Measurements from ENCODE around the gene SLC2A13. TPM values are rescaled to one million over a fixed set of nuclear protein-coding genes. Genes with fewer than 3 reads are reported as not detected.
"Not testable (repeated sequence)": the region's sequence is repeated elsewhere in the genome, so short reads cannot be mapped to it uniquely, and the experiment has no call there.

Gene SLC2A13
- polyA plus RNA-seq, 4 donors, result 1.1 to 28.5 (median 3.0) TPM

GRCh38 chr12:39814626-39815025, 291.3 kb downstream of the SLC2A13 start:
- DNase-seq (no peak), FAIRE-seq (no peak)
- no peaks in the 10 kb centered on the region for H3K27me3 ChIP-seq (ENCODE audit: control insufficient read depth in 3 of 3, insufficient read depth in 3 of 3, low read length in 3 of 3)
- no peaks in the 10 kb centered on the region for H3K36me3 ChIP-seq (ENCODE audit: control insufficient read depth in 3 of 3, insufficient read depth in 2 of 3, low read depth in 1 of 3, low read length in 3 of 3)
- peaks cover 0 to 5% of the 10 kb centered on the region in 2 donors for H3K9me3 ChIP-seq (ENCODE audit: control insufficient read depth in 2 of 2, insufficient read depth in 1 of 2, low read depth in 1 of 2, low read length in 1 of 2)
- H3K4me3 ChIP-seq (ENCODE audit: low read depth in 1 of 3, low read length in 3 of 3), result no peak overlapping the region
- H3K27ac ChIP-seq (ENCODE audit: low read depth in 1 of 3, low read length in 2 of 3), result no peak overlapping the region
- H3K4me1 ChIP-seq (ENCODE audit: control insufficient read depth in 3 of 3, insufficient read depth in 2 of 3, low read depth in 1 of 3, low read length in 2 of 3), result no peaks in the 10 kb centered on the region
- WGBS, 3 donors, result 47 to 92% (median 75%) methylated on average over 2 of the region's 2 CpGs

DNA sequence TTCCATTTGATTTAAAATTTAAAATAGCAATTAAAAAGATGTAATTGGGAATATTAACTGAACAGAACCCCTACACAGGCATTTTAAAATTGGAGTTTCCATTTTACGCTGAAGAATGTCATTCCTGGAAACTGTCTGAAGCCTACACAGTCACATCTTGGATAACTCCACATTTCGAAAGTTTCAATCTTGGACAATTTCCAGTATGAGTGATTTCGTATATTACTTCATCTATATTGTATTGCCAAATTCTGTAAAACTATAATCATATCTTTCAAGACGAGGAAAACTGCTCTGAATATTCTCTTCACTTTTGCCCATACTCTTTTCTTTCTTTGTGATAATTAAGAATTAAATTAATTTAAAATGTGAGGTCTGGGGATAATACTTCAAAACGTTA, 292.1 kb downstream of the SLC2A13 start:
- H3K36me3 ChIP-seq (ENCODE audit: control insufficient read depth in 3 of 3, insufficient read depth in 2 of 3, low read depth in 1 of 3, low read length in 3 of 3), result no peaks in the 10 kb centered on the region
- no peak overlapping the region for H3K27ac ChIP-seq (ENCODE audit: low read depth in 1 of 3, low read length in 2 of 3)
- no peak for DNase-seq
- no peaks in the 10 kb centered on the region for H3K4me1 ChIP-seq (ENCODE audit: control insufficient read depth in 3 of 3, insufficient read depth in 2 of 3, low read depth in 1 of 3, low read length in 2 of 3)
- no peak for FAIRE-seq
- no peaks in the 10 kb centered on the region for H3K27me3 ChIP-seq (ENCODE audit: control insufficient read depth in 3 of 3, insufficient read depth in 3 of 3, low read length in 3 of 3)
- peaks cover 0 to 5% of the 10 kb centered on the region in 2 donors for H3K9me3 ChIP-seq (ENCODE audit: control insufficient read depth in 2 of 2, insufficient read depth in 1 of 2, low read depth in 1 of 2, low read length in 1 of 2)
- no peak overlapping the region for H3K4me3 ChIP-seq (ENCODE audit: low read depth in 1 of 3, low read length in 3 of 3)
- 76 to 90% (median 83%) methylated on average over 5 of the region's 5 CpGs for WGBS, 3 donors

DNA sequence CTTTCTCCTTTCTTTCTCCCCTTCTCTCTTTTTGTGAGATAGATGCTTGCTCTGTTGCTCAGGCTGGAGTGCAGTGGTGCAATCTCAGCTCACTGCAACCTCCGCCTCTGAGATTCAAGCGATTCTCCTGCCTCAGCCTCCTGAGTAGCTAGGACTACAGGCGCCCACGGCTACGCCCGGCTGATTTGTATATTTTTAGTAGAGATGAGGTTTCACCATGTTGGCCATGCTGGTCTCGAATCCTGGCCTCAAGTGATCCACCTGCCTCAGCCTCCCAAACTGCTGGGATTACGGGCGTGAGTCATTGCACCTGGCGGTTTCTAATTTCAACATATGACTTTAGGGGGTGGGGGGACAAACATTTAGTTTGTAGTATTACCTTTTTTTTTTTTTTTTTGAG, 293.4 kb downstream of the SLC2A13 start:
- H3K4me3 ChIP-seq (ENCODE audit: low read depth in 1 of 3, low read length in 3 of 3); H3K27me3 ChIP-seq (ENCODE audit: control insufficient read depth in 3 of 3, insufficient read depth in 3 of 3, low read length in 3 of 3); H3K27ac ChIP-seq (ENCODE audit: low read depth in 1 of 3, low read length in 2 of 3); FAIRE-seq; H3K9me3 ChIP-seq (ENCODE audit: control insufficient read depth in 2 of 2, insufficient read depth in 1 of 2, low read depth in 1 of 2, low read length in 1 of 2); DNase-seq; H3K4me1 ChIP-seq (ENCODE audit: control insufficient read depth in 3 of 3, insufficient read depth in 2 of 3, low read depth in 1 of 3, low read length in 2 of 3); H3K36me3 ChIP-seq (ENCODE audit: control insufficient read depth in 3 of 3, insufficient read depth in 2 of 3, low read depth in 1 of 3, low read length in 3 of 3): not testable (repeated sequence)
- 96 to 97% (median 96%) methylated on average over 10 of the region's 10 CpGs for WGBS, 3 donors

- 89 to 95% (median 90%) methylated on average over 5 of the region's 5 CpGs for WGBS, 3 donors
- FAIRE-seq, result no peak
- no peak overlapping the region for H3K27ac ChIP-seq (ENCODE audit: low read depth in 1 of 3, low read length in 2 of 3)
- peaks cover 0 to 3% (median 1%) of the 10 kb centered on the region in 3 donors for H3K36me3 ChIP-seq (ENCODE audit: control insufficient read depth in 3 of 3, insufficient read depth in 2 of 3, low read depth in 1 of 3, low read length in 3 of 3)
- H3K27me3 ChIP-seq (ENCODE audit: control insufficient read depth in 3 of 3, insufficient read depth in 3 of 3, low read length in 3 of 3), result no peaks in the 10 kb centered on the region
- no peak for DNase-seq
- H3K9me3 ChIP-seq (ENCODE audit: control insufficient read depth in 2 of 2, insufficient read depth in 1 of 2, low read depth in 1 of 2, low read length in 1 of 2), result peaks cover 0 to 4% of the 10 kb centered on the region in 2 donors
- H3K4me3 ChIP-seq (ENCODE audit: low read depth in 1 of 3, low read length in 3 of 3), result no peak overlapping the region
- no peaks in the 10 kb centered on the region for H3K4me1 ChIP-seq (ENCODE audit: control insufficient read depth in 3 of 3, insufficient read depth in 2 of 3, low read depth in 1 of 3, low read length in 2 of 3)
These were observed 298.8 kb downstream of the SLC2A13 start for GRCh38 chr12:39807043-39807442.

DNA sequence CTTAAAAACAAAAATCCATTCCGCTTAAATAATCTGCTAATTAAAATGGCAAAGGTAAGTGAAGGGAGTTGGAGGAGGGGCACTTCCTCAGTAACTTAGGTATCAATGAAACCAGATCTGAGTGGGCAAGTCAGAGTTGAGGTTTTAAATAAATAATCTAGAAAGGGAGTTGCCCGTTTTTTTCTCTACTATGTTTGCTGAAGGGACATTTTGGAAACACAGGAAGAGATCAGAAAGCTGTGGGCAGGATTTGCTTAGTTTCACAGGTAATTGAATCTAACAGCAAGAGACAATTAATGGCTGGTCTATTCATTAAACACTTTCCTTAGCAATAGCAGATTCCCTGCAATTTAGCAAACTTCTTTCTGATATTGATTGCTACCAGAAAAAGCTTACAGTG, 300.2 kb downstream of the SLC2A13 start:
- Histone ChIP-seq H3K27me3 (ENCODE audit: control insufficient read depth in 3 of 3, insufficient read depth in 3 of 3, low read length in 3 of 3) (no peaks in the 10 kb centered on the region), H3K27ac (ENCODE audit: low read depth in 1 of 3, low read length in 2 of 3) (no peak overlapping the region), H3K4me1 (ENCODE audit: control insufficient read depth in 3 of 3, insufficient read depth in 2 of 3, low read depth in 1 of 3, low read length in 2 of 3) (no peaks in the 10 kb centered on the region), H3K9me3 (ENCODE audit: control insufficient read depth in 2 of 2, insufficient read depth in 1 of 2, low read depth in 1 of 2, low read length in 1 of 2) (peaks cover 0 to 2% of the 10 kb centered on the region in 2 donors), H3K36me3 (ENCODE audit: control insufficient read depth in 3 of 3, insufficient read depth in 2 of 3, low read depth in 1 of 3, low read length in 3 of 3) (peaks cover 0 to 3% (median 1%) of the 10 kb centered on the region in 3 donors), H3K4me3 (ENCODE audit: low read depth in 1 of 3, low read length in 3 of 3) (no peak overlapping the region)
- 69 to 76% (median 75%) methylated on average over 2 of the region's 2 CpGs for WGBS, 3 donors
- FAIRE-seq, result no peak
- DNase-seq, result no peak

DNA sequence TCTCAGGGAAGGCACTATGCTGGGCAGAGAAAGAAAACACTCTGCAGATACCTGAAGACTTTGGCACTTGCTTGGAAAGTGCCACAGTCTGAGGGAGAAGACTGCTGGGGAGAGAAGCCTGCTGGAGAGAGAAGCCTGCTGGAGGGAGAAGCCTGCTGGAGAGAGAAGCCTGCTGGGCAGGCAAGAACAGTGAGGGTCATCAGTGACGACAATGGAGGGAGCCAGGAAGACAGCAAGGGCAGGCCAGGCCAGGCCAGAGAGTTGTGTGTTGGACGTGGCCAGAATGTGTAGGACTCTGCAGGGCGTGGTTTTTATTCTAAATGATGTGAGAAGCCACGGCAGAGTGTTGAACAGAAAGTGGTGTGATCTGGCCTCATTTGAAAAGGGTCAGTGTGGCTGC, 301.0 kb downstream of the SLC2A13 start:
- 64 to 74% (median 70%) methylated on average over 4 of the region's 4 CpGs for WGBS, 3 donors
- no peak overlapping the region for H3K27ac ChIP-seq (ENCODE audit: low read depth in 1 of 3, low read length in 2 of 3)
- H3K27me3 ChIP-seq (ENCODE audit: control insufficient read depth in 3 of 3, insufficient read depth in 3 of 3, low read length in 3 of 3), result no peaks in the 10 kb centered on the region
- H3K36me3 ChIP-seq (ENCODE audit: control insufficient read depth in 3 of 3, insufficient read depth in 2 of 3, low read depth in 1 of 3, low read length in 3 of 3), result peaks cover 0 to 3% (median 1%) of the 10 kb centered on the region in 3 donors
- H3K4me1 ChIP-seq (ENCODE audit: control insufficient read depth in 3 of 3, insufficient read depth in 2 of 3, low read depth in 1 of 3, low read length in 2 of 3), result no peaks in the 10 kb centered on the region
- H3K4me3 ChIP-seq (ENCODE audit: low read depth in 1 of 3, low read length in 3 of 3), result no peak overlapping the region
- H3K9me3 ChIP-seq (ENCODE audit: control insufficient read depth in 2 of 2, insufficient read depth in 1 of 2, low read depth in 1 of 2, low read length in 1 of 2), result peaks cover 0 to 1% of the 10 kb centered on the region in 2 donors
- no peak for FAIRE-seq
- no peak for DNase-seq

DNA sequence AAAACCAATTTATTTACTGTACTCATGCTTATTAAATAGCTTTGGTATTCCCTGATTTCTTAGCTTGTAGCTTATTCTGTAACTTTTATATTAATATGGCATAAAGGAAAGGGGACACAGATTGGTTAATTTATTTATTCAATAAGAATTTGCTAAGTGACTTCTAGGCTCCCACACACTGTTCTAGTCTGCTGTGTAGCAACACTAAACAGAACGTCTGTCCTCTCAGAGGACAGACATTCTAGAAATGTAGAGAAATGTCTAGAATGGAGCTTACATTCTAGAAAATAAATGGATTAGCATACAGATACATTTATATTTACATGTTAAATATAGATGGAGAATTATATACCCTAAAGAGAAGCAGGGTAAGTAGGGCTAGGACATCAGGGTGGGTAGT, 301.4 kb downstream of the SLC2A13 start:
- Histone ChIP-seq H3K4me3 (ENCODE audit: low read depth in 1 of 3, low read length in 3 of 3) (no peak overlapping the region), H3K27ac (ENCODE audit: low read depth in 1 of 3, low read length in 2 of 3) (no peak overlapping the region), H3K36me3 (ENCODE audit: control insufficient read depth in 3 of 3, insufficient read depth in 2 of 3, low read depth in 1 of 3, low read length in 3 of 3) (peaks cover 0 to 3% (median 1%) of the 10 kb centered on the region in 3 donors), H3K9me3 (ENCODE audit: control insufficient read depth in 2 of 2, insufficient read depth in 1 of 2, low read depth in 1 of 2, low read length in 1 of 2) (no peaks in the 10 kb centered on the region), H3K4me1 (ENCODE audit: control insufficient read depth in 3 of 3, insufficient read depth in 2 of 3, low read depth in 1 of 3, low read length in 2 of 3) (no peaks in the 10 kb centered on the region), H3K27me3 (ENCODE audit: control insufficient read depth in 3 of 3, insufficient read depth in 3 of 3, low read length in 3 of 3) (no peaks in the 10 kb centered on the region)
- FAIRE-seq, result no peak
- no peak for DNase-seq
- 78 to 85% (median 84%) methylated on average over 1 of the region's 1 CpG for WGBS, 3 donors

GRCh38 chr12:39803151-39803550, 302.7 kb downstream of the SLC2A13 start:
- FAIRE-seq, result no peak
- 61 to 79% (median 76%) methylated on average over 2 of the region's 2 CpGs for WGBS, 3 donors

GRCh38 chr12:39798977-39799376, 306.9 kb downstream of the SLC2A13 start:
- Histone ChIP-seq H3K4me1 (ENCODE audit: control insufficient read depth in 3 of 3, insufficient read depth in 2 of 3, low read depth in 1 of 3, low read length in 2 of 3) (no peaks in the 10 kb centered on the region), H3K36me3 (ENCODE audit: control insufficient read depth in 3 of 3, insufficient read depth in 2 of 3, low read depth in 1 of 3, low read length in 3 of 3) (peaks cover 0 to 1% (median 0%) of the 10 kb centered on the region in 3 donors), H3K27ac (ENCODE audit: low read depth in 1 of 3, low read length in 2 of 3) (no peak overlapping the region), H3K9me3 (ENCODE audit: control insufficient read depth in 2 of 2, insufficient read depth in 1 of 2, low read depth in 1 of 2, low read length in 1 of 2) (no peaks in the 10 kb centered on the region), H3K4me3 (ENCODE audit: low read depth in 1 of 3, low read length in 3 of 3) (no peak overlapping the region), H3K27me3 (ENCODE audit: control insufficient read depth in 3 of 3, insufficient read depth in 3 of 3, low read length in 3 of 3) (no peaks in the 10 kb centered on the region)
- DNase-seq (no peak), FAIRE-seq (no peak)
- WGBS, 3 donors, result 91 to 96% (median 92%) methylated on average over 4 of the region's 4 CpGs

More at GRCh38 chr12:39803151-39803550, 302.7 kb downstream of the SLC2A13 start:
- H3K27ac ChIP-seq (ENCODE audit: low read depth in 1 of 3, low read length in 2 of 3), result no peak overlapping the region
- H3K4me3 ChIP-seq (ENCODE audit: low read depth in 1 of 3, low read length in 3 of 3), result no peak overlapping the region
- H3K36me3 ChIP-seq (ENCODE audit: control insufficient read depth in 3 of 3, insufficient read depth in 2 of 3, low read depth in 1 of 3, low read length in 3 of 3), result peaks cover 0 to 3% (median 1%) of the 10 kb centered on the region in 3 donors
- no peaks in the 10 kb centered on the region for H3K4me1 ChIP-seq (ENCODE audit: control insufficient read depth in 3 of 3, insufficient read depth in 2 of 3, low read depth in 1 of 3, low read length in 2 of 3)
- no peaks in the 10 kb centered on the region for H3K9me3 ChIP-seq (ENCODE audit: control insufficient read depth in 2 of 2, insufficient read depth in 1 of 2, low read depth in 1 of 2, low read length in 1 of 2)
- no peak for DNase-seq
- no peaks in the 10 kb centered on the region for H3K27me3 ChIP-seq (ENCODE audit: control insufficient read depth in 3 of 3, insufficient read depth in 3 of 3, low read length in 3 of 3)
